NCI-H1092 (cell line): Measurements from ENCODE around the gene CUBN.
A peak's percentile ranks its signal among the peaks of the same experiment; 100 is the strongest.
"Not testable (repeated sequence)": the region's sequence is repeated elsewhere in the genome, so short reads cannot be mapped to it uniquely, and the experiment has no call there.

Experiments used
- DNase-seq: peaks from one replicate; lab custom pipeline; 2025; lab: John Stamatoyannopoulos, UW

CUBN gene

DNA sequence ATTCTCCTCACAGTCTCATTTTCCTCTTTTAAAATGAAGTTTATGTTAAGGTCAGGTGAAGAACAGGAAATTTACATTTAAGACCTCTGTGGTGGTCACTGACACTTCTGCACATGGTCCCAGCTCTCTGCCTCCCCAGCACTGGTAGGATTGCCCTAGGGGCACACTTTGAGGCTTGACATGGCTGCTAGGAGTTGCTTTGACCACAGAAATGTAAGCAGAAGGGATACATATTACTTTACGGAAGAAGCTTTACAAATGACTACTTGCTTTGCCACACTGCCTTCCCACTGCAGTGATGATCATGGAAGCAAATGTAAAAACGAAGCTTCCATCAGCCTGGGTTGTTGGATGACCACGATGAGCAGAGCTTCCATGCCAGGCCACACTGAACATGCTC, 259.3 kb downstream of the CUBN start:
- DNase-seq = no peak

DNA sequence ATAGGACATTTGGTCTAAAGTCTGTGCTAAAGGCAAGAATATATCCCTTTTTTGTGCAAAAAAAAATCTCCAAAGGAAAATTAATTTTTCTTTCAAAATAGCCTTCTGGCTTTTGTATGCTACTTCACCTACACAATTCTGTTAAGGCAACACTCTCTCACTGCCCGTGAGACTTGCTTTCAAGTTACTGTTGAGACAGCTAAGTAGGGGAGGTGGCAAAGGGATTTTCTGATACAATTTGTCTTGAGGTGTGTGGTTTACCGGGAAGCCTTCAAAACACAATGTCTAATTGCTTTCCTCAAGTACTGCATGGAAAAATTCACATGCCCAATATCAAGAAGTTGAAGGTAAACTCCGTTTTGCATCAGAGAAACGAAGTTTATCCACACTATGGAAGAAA, 261.6 kb downstream of the CUBN start:
- no peak for DNase-seq

DNA sequence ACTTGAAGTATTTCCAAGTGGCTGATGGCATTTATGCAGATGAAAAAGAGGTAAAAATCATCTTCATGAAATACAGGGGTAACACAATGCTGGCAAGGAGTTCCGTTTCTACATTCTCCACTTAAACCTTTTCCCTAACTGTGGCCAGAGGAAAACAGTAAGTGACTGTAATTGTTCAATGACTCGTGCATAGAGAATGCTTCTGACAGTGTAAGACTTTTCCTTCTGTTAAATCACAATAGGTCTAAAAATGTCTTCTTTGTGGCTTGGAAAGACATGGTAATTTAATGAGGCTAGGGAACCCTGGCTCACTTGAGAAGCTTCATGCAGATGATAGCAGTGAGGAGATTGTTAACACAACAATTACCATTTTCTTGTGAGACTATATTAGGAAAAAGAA, 262.1 kb downstream of the CUBN start:
- no peak for DNase-seq

DNA sequence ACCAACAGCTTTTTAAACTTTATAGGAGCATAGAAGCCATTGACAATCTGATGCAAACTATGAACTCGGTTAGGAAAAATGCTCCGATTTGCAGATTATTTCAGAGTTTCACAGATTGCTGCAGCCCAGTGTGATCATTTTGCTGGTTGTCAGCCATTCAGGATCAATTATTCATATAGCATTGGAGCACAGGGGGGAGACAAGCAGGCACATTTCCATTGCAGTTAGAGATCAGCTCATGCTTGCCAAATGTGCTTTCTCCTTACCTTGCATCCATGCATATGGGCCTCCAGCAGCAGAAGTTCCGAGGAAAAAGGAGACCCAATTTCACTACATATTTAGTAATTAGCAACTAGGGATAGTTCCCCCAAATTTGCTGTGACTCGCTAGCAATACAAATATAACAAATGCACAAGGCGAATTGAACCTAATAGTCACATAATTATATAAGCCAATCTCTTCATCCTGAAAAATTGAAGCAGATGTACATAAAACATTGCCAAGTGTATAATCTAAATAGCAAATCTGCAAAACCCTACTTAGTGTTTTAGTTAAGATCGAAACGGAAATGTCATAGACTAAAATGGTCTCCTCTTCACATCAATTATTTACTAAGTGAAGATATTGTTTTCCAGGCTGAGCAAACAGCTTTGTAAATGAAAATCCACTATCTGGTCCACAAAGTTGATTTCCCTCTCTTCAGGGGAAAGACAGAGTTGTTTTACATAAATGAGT, 262.9 kb downstream of the CUBN start:
- DNase-seq = no peak

DNA sequence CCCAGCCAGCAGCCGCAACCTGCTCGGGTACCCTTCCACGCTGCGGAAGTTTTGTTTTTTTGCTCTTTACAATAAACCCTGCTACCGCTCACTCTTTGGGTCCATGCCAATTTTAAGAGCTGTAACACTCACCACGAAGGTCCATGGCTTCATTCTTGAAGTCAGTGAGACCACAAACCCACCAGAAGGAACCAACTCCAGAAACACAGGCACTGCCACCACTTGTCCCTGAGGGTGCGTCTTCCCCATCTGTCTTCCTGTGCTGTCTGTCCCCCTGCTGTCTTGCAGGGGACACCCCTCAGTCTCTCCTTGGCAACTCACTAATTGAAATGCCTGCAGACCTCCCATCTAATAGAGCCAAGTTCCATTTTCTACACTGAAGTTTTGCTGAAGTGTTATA, 263.8 kb downstream of the CUBN start:
- DNase-seq = no peak

DNA sequence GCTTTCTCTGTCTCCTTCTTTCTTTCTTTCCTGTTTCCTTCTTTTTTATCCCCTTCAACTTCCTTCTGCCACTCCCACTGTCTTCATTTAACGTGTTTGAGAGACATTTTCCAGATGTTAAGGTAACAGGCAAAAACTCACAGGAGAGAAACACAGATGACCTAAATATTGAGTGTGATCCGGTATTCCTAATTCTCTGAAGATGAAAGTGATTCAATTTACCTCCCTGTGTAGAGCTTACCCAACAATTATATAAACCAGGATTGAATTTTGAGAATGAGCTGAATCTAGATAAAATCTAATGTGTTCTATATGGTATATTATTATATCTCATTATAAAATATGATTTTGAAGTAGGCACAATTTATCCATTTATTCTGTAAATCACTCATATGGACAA, 265.8 kb downstream of the CUBN start:
- no peak for DNase-seq

DNA sequence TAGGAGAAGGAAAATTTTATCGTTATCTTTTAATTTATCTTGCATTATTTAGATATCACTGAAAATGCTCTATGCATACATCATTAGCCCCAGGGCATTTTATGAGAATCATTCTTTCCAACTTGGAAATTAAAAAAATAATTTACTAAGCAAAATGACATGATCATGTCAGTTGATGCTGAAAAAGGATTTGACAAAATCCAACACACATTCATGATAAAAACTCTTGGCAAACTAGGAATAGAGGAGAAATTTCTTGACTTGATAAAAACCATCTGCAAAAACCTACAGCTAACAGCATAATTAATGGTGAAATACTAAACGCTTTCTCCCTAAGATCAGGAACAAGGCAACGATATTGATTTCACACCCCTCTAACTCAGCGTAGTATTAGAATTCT, 272.2 kb downstream of the CUBN start:
- DNase-seq = no peak

DNA sequence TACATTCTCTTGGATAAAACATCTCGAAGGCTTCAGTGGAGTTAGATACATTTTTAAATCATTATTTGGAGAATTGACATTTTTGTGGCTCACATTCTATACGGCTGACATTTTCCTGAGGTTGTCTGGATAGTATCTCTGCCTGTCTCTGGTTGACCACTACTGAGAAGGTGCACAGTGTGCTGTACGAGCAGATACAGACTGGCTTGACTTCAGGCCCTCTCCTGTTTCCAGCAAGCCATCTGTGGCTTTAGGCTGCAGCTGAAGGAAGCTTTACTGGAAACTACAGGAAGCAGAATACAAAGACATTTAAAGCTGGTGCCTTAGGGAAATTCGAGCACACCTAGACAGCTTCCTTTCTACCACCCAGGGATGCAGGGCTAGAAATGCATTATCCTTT, 273.0 kb downstream of the CUBN start:
- DNase-seq = no peak

DNA sequence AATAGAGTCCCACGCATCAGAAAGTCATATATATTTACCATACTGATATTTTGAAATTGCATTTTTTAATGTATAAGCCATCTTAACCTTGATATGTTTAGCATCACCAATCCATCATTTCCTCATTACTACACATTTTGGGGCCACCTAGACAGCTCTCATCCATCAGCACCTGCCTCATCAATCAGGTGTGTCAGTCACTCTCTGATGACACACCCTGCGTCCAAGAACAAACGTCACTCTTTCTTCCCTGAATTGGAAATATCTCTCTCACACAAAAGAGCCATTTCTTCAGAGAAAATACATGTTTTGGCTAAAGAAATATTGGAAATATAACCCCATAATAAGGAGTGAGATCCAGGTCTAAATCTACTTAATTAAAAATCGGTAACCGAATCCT, 273.5 kb downstream of the CUBN start:
- DNase-seq = no peak

DNA sequence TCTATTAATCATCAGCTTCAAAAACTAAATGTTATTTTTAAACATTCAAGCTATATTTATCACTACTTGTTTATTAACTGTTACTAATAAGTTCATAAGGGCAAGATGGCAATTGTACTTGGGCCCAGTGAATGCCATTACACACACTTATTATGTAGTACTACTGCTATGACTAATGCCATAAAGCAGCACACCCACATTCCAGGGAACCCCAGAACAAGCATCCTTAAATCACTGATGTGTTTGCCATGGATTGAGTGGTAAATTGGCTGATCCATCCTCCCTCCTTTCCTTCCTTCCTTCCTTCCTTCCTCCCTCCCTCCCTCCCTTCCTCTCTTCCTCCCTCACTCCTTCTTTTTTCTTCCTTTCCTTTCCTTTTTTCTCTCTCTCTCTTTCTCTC, 275.0 kb downstream of the CUBN start:
- no peak for DNase-seq

DNA sequence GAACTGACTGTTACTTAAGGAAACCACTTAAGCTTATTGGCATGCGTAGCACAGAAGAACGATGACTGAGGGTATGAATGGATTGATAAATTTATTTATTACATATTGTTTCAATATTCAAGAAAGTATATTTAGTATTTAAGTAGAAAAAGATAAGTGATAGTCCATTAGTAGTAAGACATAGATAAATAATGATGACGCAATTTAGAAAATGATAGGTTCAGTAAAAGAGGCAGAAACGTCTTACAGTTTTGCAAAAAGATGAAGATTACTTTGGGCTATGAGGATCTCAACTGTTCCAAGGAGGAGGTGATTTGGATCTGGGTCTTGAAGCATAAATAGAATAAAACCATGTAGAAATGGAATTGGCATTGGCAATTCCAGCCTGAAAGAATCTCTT, 275.8 kb downstream of the CUBN start:
- DNase-seq = no peak

DNA sequence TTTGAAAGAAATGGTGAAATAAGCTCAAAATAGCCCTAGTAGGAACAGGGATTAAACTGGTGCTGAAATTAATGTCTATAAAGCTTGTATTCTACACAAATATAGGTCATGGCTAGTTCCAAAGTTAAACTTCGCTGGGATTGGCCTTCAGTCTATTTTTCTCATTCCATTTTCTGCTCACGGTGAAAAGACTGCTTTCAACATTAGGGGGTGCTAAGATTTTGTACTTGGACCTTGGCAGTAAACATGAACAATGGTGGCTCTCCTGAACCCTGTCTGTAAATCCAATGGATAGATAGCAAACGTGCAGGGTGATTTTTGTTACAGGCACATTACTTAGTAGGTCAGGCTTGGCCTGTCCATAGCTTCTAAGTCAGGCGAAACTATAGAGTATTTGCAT, 276.4 kb downstream of the CUBN start:
- peak; percentile 10 for DNase-seq

DNA sequence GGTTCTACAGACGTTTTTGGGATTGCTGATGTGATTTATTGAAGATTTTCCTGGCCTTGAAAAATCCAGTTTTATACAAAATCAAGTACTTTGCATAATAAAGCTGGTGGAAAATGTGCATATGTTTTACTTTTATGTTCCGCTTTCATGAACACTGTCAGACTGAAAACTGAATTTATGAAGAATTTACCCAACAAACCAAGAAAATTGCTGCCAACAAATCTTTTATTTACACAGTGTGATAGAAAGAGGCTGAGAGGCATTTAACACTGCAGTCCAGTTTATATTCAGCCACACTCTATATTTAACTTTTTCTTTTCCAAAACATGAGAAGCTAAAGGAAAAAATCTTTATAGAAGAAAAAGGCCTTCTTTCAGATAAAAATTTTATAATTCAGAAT, 277.0 kb downstream of the CUBN start:
- no peak for DNase-seq

DNA sequence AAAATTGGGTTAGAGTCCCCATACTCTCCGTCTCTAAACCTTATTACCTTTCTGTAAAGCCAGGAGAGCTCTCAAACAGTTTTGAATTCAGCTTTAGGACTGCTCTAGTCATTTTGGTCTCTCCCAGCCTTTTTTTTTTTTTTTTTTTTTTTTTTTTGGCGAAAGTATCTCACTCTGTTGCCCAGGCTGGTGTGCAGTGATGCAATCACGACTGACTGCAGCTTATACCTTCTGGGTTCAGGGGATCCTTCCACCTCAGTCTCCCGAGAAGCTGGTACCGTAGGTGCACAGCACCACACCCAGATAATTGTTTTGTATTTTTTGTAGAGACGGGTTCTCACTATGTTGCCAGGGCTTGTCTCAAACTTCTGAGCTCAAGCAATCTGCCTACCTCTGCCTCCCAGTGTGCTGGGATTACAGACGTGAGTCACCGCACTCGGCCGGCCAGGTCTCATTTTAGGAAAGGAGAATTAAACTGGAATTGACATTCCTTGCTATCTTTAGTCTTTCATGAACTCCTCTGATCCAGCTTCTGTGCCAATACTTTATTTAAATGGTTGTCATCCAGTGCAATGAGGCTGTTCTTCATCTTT, 281.0 kb downstream of the CUBN start:
- no peak for DNase-seq

DNA sequence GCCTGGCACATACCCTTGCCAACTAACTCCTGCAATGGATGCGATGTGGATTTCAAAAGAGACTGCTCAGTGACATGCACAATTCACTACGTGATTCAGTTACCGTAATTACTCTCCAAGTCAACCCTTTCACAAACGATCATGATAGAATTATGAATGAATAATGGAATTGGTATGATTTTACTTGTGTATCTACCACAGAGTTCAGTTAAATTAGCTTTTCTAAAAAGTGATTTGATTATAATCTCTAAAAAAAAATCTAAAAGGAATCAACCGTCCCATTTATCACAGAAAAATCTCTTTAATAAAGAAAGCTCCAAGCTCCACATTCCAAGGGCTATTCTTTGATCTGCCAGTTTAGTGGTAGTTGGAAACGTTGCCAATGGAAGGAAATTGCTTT, 282.0 kb downstream of the CUBN start:
- no peak for DNase-seq

DNA sequence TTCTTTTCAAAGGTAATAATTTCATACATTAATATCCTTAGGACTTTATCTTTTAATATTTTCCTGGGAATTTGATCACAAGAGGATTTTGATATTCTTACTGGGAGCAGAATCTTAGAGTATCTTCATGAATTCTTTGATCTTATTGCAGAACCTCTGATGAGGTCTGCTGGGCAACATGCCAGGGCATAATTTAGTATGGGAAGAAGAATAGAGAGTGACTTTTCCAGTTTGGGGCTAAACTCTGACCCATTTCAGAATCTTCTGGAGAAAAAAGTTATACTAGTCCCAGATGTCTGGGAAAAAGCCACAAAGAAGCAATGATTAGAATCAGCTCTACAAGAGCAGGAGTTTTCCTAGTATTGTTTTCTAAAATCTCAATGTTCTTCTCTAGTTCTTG, 284.4 kb downstream of the CUBN start:
- no peak for DNase-seq

DNA sequence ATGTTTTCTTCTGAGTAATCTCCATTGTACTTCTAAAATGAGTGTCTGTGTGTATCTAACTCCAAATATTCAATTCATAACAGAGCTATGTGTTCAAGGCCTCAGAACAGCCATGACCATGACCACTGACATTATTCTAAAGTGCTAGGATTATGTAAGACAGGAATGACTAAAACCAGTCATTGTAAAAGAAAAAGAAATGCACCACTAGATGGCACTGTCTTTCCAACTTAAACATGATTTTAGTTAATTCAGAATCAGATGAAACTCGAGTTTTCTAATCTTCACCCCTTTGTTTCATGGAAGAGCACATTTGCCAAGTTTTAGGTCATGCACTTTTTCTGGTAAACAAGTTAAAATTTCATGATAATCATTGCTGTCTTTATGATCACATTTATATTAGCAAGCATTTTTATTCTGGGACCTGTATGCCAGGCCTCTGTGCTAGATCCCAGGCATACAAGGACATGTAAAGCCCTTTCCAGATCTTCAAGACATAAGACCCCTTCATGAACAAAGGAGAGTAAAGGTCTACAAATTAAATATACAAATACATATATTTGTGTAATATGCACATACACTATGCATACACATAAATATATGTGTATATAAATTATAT, 286.2 kb downstream of the CUBN start:
- DNase-seq = peak; percentile 50

DNA sequence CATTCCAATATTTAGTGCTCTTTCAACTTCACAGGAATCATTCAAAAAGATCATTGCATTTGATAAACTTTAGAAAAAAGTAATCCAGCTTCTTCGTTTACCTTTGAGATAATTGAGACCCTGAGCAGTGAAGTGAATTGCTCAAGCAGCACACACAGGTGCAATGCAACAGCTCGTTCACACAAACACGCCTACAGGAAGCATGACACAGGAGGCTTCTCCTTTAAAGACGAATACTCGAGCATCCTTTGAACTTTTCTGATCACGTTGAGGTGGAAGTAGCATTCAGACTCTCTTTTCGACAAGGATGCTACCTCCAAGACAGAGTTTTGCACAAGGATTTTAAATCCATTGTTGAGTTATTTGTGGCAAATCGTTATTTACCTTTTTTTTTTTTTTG, 294.4 kb downstream of the CUBN start:
- no peak for DNase-seq

DNA sequence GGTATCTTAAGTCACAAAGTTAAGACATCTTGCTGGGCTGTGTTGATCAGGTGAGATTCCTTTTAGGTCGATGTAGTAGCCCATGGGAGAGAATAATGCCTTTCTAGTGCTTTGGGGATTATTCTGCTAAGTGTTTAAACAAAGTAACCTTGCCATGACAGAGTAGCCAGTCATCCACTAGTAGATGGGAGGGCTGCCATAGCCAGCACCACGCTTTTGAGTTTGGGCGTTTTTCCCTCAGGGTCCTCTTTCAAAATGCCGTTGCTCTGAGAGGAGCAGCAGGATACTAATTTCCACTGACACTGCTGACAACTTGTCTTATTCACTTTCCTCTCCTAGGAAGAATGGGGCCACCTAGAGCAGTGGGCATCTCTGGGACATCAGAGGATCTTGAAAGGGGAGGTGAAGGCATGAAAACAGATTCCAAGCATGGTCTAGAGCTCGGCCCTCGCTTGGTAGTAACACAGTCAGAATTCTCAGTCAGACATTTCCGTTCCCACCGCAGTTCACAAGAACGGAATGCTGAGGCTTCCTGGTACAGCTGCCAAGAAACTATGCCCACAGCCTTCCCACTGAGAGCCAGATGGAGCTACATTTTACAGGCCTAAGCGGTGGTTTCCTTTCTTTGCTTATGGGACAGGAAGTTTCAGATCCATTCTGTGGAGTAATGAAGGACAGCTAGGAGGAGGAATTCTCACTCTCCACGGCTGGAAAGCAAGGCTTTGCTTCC, 297.1 kb downstream of the CUBN start:
- DNase-seq = no peak

DNA sequence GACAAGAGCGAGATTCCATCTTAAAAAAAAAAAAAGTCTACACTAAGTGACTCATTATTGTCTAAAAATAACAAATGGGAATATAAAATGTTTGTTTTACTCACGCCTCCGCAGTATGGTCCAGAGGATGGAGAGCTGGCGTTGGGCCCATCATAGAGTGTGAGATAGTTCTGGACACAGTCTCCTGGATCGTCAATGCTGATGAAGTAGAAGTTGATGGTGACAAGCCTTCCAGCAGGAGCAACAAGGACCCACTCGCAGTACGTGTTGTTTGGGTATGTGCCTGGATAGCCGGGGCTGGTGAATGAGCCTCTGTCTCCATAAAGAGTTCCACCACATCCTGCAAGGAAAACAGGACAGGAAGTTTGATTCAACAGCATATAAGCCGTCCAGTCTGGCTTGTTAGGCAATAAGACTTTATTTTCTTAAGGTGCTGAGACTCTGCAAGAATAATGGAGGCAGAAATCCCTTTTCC, 300.9 kb downstream of the CUBN start:
- DNase-seq = no peak

DNA sequence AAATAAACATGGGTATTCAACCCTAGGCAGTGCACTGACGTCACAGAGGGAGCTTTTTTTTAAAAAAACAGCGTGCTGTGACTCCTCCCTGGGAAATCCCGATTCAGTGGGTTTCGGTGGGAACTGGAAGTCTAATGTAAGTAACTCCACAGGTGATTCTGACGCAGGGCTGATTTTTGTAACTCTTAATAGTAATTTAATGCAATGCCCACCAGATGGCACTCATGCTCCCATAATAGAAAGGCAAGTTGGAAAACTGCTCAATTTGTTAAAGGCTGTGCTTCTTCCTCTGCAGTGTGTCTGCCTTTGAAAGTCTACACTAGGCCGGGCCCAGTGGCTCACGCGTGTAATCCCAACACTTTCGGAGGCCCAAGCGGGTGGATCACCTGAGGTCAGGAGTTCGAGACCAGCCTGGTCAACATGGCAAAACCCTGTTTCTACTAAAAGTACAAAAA, 301.5 kb downstream of the CUBN start:
- peak; percentile 72 for DNase-seq

DNA sequence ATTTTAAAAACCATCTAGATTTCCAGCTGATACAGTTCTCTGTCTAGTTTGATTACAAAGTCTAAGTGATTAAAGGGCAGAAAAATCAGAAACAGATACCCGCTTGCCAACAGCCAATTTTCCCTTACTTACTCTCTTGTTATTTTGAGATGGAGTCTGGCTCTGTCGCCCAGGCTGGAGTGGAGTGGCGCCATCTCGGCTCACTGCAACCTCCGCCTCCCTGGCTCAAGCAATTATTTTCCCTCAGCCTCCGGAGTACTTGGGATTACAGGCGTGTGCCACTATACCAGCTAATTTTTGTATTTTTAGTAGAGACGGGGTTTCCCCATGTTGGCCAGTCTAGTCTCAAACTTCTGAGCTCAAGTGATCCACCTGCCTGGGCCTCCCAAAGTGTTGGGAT, 302.1 kb downstream of the CUBN start:
- DNase-seq = not testable (repeated sequence)
